HG03565 (cell line): ENCODE measurements around the gene BABAM2.
"Not testable (repeated sequence)": the region's sequence is repeated elsewhere in the genome, so short reads cannot be mapped to it uniquely, and the experiment has no call there.

Source experiments
- ATAC-seq: cut with Tn5 transposase; IDR thresholded peaks from one replicate; pipeline ENCODE4 v1.9.1; 2021; ENCODE audit warnings: mild to moderate bottlenecking, moderate library complexity; ENCODE audit not compliant: unreplicated experiment

BABAM2 gene

DNA sequence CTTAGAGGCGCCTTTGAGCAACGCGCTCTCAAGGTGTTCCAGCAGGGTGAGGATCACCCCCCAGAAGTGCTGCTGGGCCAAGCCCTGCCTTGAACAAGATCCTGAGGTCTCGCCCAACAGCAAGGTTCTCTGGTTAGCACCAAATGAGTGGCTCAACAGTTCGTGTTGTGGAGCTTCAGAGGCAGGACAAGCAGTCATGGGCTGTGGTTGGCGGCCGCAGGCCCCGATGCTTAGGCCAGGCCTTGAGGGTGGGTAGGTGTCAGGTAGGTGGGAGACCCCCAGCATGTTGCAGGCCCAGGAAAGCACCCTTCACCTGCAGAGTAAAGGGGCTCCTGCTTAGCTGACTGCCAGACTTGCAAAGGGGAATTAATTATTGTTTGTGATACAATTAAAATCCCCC, 431.9 kb downstream of the BABAM2 start:
- ATAC-seq = no peak

DNA sequence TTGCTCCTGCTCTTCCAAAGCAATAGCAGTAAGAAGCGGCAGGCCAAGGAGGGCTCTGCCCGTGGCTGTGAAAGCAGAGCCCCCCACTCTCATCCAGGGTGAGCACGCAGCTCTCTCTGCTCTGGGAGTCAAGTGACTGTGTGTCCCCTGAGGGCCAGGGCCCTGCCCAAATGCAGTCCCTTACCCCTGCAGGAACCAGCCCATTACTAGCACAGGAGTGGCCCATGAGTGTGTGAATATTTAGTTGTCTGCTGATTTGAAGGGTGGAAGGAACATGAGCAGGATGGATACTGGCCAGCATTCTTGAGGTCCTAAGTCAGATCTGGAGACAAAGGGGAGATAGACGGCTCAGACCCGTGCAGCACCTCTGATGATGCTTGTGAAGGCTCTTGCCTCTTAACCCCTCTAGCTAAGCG, 432.5 kb downstream of the BABAM2 start:
- ATAC-seq = no peak

DNA sequence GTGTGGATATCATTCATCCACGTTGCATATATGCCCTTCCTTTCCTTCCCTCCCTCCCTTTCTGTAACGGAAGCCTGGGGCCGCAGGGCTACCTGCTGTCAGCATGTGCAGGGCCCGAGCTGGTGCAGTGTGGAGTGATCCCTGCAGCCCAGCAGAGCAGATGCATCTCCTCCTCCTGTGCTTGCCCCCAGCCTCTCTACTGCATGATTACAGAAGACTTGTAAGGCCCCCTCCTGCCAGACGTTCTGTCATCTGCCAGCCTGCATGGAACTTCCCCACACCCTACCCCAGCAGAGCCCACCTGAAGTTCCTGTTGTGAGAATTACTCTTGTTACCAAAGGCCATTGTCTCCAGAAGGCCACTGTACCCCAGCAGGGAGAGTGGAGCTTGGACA, 434.6 kb downstream of the BABAM2 start:
- ATAC-seq = no peak

DNA sequence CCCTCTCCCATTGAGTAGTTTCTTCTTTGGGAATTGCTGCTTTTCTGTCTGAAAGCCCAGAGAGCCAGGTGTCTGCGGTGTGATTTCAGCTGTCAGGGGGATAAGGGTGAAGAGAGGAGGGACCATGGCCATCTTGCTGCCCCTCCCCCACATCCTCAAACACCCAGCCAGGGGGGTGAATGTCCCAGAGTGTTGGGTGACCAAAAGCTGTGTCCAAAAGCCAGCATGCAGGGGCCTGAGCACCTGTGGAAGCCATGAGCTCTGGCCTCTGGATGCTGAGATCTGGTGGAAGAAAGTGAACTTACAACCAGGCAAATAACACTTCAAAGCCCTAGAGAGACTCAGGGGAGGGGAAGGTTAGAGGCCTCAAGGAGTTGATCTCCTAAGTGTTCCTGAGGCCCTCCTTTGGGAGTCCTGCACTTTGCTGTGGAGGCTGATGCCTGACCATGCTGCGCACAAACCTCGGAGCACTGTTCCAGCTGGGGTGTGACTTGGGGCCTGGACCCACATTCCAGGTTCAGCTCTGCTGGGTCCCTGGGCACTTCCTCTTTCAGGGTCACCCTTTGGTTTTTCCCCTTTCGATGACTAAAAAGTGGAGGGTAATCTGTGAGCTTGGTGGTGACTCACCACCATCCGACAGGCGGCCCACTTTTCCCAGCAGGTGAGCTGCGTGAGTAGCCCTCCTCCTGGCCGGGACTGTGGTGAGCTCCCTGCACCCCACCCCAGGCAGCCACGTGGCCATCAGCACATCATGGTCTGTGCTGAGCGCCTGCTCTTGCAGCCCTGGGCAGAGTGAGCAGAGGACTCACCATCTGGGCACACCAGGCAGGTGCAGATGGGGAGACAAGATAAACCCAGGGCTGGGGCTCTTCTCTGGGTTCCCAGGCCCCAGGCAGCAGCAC, 435.3 kb downstream of the BABAM2 start:
- peak; percentile 41 for ATAC-seq

DNA sequence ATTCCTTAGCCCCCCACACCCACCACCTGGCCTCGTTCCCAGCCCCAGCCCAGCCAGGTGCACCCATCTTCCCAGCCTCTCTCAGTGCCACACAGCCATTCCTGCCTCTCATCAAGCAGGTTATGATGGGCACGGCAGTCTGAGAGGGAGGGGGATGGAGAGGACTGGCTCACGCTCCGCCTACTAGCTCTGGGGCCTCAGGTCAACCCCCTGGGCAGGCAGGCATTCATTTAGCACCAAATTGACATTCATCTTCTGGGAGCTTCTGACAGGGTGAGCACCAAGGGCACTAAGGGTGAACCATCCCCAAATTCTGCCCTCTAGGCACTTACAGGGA, 435.9 kb downstream of the BABAM2 start:
- no peak for ATAC-seq

DNA sequence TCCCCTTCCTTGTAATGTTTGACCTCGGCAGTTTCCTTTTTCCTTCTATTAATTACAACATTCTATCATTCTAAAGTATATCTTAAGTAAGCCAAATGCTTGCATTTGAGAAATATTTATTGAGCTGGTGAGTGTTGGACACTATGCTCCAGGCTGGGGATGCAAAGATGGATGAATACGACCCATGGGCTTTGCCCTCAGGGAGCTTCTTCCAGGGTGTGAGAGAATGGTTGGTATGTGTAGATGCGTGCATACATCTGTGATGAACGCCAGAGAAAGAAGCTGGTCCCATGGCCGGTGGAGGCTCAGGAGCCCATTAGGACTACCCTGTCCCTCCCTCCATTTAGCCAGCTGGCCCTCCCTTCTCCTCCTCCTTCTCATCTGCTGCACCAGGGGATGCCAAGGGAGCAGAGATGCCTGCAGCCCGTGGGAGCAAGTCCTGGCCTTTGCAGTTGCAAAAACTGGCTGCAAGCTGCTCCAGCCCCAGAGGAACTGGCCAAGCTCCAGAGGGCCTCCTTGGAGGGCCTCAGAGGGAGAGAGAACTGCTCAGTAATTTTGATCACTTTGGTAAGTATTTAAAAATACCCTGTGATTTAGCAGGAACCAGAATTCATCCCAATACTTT, 436.5 kb downstream of the BABAM2 start:
- no peak for ATAC-seq

DNA sequence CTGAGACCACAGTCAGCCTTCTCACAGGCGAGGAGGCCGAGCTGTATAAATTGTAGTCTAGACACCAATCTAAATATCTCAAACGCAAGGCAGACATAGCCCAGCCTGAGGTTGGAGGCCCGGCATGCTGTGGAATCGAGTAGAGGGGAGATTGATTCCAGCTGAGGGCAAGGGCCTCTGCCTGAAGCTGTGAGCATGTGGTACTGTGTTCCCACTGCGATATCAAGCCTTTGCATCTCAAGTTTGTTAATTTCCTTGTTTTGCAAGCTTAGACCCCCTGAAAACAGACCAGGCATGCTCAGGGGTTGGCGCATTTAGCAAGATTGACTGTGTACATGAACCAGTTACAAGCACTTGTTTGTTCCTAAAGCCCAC, 437.0 kb downstream of the BABAM2 start:
- no peak for ATAC-seq

DNA sequence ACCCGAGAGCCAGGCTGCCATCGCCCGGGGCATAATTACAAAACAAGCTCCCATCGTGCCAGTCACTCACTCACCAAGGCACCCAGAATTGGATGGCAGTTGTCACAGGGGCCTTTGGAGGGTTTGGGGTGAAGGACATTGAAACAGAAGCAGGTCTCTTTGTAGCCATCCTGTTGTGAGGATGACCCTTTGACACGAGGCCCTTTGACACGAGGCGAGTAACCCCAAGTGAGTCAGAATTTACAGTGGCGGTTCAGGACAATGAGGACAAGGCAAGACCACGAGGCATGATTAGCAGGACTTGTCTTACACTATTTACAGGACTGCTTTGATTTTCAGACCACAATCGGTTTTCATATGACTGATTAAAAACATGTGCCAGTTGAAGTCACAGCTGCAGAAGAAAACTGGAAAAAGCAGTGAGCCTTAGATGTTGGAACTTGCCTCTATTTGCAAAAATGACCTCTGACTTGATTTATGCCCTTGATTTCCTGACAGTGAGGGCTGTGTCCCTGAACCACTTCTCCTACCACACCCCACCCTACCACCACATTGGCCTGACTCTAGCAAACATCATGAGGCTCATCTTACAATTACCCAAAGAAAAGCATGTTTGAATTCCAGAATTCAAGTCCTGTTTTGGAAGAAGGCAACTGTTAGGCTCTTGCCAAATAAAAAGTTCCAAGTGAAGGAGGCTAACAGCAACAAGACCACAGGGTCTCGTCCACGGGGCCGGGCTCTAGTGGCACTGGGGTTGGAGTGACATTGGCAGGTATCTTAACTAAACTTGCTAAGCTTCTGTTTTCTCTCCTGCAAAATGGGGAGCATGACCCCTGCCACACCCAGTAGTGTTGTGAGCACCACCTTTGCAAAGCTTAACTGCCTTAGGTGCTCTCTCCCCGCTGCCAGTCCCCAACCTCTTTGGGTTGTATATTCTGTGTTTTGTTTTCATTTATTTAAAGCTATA, 437.7 kb downstream of the BABAM2 start:
- no peak for ATAC-seq

DNA sequence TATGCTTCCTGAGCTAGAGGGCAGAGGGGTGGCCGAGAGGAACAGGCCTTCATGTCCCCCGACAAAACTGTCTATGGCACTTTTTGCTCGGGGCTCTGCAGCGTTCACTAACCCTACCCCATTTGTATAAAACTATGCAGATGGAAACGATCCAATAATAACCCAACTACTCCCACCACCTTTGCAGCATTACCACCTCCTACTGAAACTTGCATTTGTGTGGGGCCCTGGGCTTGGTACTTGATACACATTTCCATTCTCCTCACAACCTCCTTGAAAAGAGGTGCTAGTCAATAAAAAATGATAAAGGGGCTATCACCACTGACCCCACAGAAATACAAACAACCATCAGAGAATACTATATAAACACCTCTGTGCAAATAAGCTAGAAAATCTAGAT, 438.7 kb downstream of the BABAM2 start:
- no peak for ATAC-seq

DNA sequence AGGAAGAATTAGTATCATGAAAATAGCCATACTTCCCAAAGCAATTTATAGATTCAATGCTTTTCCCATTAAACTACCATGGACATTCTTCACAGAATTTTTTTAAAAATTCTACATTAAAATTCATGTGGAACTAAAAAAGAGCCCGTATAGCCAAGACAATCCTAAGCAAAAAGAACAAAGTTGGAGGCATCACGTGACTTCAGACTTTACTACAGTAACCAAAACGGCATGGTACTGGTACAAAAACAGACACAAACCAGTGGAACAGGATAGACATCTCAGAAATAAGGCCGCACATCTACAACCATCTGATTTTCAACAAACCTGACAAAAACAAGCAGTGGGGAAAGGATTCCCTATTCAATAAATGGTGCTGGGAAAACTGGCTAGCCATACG, 440.2 kb downstream of the BABAM2 start:
- not testable (repeated sequence) for ATAC-seq

DNA sequence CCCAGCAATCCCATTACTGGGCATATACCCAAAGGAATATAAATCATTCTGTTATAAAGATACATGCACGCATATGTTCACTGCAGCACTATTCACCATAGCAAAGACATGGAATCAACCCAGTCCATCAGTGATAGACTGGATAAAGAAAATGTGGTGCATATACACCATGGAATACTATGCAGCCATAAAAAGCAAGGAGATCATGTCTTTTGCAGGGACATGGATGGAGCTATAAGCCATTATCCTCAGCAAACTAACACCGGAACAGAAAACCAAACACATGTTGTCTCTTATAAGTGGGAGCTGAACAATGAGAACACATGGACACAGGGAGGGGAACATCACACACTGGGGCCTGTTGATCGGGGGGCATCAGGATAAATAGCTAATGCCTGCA, 441.3 kb downstream of the BABAM2 start:
- ATAC-seq = not testable (repeated sequence)

DNA sequence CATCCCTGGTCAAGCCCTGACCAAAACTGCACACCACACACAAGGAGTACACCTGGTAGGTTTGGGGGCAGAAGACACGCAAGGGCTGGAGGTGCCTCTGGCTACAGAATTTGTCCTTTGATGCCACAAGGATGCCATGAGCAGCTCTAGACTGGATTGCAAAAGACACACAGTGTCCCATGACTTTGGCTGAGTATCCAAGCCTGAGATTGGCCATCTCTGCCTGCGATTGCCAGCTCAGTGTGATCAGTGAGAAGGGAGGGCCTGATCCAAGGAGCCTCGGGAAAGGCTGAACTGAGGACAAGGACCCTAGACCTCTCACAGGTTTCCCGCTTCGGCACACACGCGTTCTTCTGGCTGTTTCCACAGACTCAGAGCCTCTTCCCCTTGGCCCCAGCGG, 442.2 kb downstream of the BABAM2 start:
- no peak for ATAC-seq

DNA sequence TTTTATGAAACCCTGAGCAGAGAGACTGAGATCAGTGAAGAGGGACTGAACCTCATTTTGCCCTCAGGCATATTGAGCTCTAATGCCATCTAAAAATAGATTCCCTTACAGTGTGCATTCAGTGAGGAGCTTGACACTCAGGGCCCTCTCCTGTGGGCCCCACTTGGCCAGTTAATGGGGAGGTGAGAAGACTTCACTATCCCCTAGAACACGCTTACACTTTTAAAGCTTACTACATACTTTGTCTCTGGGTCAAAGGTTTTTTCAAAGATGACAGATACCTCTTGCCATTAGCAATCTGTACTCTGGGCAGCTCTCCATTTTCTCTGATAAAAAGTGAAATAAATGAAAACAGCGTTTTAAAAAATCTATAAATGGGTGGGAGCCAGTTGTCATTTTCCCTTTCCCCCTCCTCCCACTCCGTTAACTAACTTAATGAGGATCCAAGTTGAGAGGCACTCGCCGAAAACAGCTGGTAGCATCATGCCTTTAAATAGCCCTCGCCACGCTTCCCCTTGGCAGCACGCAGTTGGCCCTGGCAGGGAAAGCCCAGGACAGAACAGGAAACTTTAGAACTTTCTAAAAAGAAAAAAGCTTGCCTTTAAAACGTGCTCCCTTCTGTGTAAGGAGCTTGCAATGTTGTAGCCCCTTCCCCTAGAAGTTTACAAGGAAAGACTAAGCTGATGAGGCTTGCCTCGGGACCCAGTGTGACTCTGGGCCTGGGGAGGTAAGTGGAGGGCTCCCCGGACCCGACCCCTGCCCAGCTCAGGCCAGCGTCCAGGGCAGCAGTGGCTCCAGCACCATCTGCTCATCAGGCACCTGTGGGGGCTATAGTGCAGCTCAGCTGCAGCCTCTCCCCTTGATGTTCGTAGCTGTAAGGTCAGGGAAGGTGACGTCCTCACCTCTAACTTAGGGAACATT, 443.3 kb downstream of the BABAM2 start:
- no peak for ATAC-seq

DNA sequence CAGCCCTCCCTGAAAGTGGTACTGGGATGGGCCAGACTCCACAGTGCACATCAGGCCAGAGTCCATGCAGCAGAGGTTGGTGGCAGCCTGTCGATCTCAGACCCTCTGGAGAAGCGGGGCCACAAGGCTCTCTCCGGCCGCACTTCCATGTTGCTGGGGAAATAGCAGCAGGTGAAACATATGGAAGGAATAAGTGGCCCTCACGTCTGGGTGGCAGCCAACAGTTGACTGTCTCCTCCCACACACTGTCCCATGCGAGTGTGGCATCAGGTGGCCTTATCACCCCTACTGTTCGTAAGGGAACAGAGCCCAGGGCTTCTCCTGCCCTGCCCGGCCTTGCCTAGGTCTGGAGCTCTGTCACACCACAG, 444.0 kb downstream of the BABAM2 start:
- ATAC-seq = no peak

DNA sequence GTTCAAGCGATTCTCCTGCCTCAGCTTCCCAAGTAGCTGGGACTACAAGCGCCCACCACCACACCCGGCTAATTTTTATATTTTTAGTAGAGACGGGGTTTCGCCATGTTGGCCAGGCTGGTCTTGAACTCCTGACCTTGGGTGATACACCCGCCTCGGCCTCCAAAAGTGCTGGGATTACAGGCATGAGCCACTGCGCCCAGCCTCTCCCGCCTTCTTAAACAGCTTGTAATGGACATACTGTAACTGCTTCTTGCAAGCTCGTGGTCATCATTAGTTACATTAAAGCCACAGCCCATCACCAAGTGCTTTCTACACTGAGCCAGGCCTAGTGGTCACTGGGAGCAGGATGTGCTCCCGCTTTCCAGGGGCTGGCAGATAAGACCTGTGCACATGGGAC, 444.7 kb downstream of the BABAM2 start:
- not testable (repeated sequence) for ATAC-seq

DNA sequence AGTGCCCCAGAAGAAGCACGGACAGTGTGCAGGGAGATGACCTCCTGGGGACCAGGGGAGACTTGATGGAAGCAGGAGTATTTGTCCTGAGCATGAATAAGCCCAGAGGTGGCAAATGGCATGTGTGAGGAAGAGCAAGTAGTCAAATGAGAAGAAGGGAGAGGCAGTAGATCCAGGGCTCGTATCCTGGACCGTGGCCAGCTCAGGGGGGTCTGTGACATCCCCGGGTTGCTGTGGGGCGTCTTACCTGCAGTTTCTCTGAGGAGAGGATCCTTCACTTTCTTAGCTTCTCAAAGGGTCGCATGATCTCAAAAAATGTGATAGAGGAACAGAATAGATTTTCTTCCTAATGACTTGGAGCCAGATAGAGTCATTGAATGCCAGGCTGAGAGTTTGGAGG, 445.1 kb downstream of the BABAM2 start:
- ATAC-seq = no peak

DNA sequence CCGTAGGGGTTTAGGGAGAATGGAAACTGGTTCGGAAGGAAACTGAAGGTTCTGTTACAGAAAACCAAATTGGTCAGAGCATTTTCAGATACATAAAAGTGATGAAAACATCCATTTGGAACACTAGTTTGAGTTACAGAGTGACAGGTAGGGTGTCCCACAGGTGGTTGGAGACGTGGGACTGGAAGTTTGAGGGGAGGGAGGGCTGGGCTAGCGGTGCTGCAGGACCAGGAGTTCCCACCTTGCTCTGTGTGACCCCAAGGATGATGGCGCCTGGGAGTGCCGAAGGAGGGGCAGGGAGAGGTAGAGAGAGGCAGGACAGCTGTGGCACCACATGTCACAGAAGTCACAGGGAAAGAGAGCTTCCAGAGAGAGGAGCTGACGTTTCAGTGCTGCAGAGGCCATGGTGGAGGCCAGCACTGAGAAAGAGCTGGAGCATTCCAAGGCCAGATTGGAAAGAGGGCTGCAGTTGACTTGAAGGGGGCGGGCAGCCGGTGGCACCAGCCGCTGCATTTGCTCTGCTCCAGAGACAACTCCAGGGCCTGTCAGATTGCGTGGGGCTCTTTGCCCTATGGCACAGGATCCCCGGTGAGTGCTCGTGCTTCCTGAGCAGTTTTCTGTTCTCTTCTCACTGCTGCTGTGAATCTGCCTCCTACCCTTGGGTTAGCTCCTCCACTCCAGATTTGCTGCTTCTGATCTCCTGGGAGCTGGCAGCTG, 445.9 kb downstream of the BABAM2 start:
- no peak for ATAC-seq

DNA sequence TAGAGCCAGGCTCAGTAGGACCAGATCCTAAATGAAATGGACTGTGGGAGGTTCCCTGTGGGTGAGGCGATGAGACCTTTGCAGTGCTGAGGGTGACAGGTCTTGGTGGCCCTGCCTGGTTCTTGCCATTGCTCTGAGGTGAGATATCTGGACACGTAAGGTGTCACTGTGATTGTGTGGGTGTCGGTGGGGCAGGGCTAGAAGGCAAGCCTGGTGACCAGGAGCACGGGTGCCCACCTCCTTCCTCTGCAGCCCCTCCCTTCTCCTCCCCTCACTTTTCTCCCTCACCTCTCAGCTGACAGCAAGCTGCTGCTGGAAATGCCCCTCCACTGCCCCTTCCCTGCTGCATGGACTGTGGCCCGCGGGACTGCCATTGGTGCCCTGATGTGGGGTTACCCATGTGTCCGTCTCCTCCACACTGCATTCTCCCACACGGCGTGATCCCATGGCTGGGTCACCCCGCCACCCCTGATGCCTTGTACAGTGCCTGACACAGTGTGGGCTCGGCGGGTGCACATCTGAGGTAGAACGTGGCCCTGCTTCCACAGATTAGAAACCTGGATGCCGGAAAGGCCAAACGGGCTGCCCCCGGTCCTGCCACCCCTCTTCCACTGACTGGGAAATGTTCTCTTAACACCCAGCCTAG, 446.6 kb downstream of the BABAM2 start:
- ATAC-seq = no peak

DNA sequence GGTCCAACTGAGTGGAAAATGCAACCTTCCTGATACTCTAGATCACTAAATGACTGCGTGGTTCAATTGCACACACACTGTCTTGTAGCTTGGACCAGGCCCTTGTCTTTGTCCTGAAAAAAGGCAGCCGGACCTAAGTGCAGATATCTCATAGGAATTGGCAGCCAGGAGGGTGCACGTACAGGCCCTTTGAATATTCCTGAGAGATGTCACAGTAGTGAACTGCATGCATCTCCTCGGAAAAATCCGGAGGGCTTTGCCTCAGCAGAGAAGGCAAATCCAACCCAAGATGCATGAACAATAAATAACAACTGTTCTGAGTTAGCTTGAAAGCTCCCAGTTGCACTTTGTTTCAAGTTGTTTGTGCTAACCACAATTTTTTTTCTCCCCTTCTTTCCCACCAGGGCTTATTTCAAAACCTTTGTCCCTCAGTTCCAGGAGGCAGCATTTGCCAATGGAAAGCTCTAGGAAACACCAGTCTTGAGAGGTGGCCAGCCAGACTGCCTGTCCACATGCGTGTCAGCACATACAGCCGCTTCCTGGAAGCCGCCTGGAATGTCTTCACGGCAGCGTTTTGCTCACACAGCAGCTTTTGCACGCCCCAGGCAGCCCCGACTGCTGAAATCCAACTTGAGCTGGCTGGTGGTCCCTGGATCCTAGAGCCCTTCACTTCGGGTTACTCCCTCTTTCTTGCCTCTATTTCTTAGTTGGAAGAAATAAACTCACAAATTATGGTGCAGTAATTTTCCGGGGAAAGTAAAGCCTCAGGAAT, 447.7 kb downstream of the BABAM2 start:
- no peak for ATAC-seq
